ENCODE results near the gene C1QL2.

- no peak for TF ChIP-seq POLR2A (IDR thresholded peaks at IDR 0.05)
- TF ChIP-seq, protein P1, sequence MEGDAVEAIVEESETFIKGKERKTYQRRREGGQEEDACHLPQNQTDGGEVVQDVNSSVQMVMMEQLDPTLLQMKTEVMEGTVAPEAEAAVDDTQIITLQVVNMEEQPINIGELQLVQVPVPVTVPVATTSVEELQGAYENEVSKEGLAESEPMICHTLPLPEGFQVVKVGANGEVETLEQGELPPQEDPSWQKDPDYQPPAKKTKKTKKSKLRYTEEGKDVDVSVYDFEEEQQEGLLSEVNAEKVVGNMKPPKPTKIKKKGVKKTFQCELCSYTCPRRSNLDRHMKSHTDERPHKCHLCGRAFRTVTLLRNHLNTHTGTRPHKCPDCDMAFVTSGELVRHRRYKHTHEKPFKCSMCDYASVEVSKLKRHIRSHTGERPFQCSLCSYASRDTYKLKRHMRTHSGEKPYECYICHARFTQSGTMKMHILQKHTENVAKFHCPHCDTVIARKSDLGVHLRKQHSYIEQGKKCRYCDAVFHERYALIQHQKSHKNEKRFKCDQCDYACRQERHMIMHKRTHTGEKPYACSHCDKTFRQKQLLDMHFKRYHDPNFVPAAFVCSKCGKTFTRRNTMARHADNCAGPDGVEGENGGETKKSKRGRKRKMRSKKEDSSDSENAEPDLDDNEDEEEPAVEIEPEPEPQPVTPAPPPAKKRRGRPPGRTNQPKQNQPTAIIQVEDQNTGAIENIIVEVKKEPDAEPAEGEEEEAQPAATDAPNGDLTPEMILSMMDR (IDR thresholded peaks at IDR 0.05) = no peak
- TF ChIP-seq POLR2AphosphoS5 (IDR thresholded peaks at IDR 0.05) = no peak
- TF ChIP-seq EP300 (IDR thresholded peaks at IDR 0.05) = no peak
Observed at GRCh38 chr2:119206201-119206600, 47.6 kb upstream of the C1QL2 start.

Data from gastroesophageal sphincter (tissue), 3 donors.